ENCODE measurements around the gene PEAR1.

- TF ChIP-seq, protein P1, sequence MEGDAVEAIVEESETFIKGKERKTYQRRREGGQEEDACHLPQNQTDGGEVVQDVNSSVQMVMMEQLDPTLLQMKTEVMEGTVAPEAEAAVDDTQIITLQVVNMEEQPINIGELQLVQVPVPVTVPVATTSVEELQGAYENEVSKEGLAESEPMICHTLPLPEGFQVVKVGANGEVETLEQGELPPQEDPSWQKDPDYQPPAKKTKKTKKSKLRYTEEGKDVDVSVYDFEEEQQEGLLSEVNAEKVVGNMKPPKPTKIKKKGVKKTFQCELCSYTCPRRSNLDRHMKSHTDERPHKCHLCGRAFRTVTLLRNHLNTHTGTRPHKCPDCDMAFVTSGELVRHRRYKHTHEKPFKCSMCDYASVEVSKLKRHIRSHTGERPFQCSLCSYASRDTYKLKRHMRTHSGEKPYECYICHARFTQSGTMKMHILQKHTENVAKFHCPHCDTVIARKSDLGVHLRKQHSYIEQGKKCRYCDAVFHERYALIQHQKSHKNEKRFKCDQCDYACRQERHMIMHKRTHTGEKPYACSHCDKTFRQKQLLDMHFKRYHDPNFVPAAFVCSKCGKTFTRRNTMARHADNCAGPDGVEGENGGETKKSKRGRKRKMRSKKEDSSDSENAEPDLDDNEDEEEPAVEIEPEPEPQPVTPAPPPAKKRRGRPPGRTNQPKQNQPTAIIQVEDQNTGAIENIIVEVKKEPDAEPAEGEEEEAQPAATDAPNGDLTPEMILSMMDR (IDR thresholded peaks at IDR 0.05; ENCODE audit: control extremely low read depth in 1 of 3, insufficient read depth in 1 of 3, low read depth in 1 of 3, low read length in 3 of 3): no peak
- TF ChIP-seq KDM5A (IDR thresholded peaks at IDR 0.05; ENCODE audit: low read length) (no peak), PHF8 (conservative IDR thresholded peaks at IDR 0.05; ENCODE audit: low read depth, low read length) (no peak), GTF2F1 (IDR thresholded peaks at IDR 0.05; ENCODE audit: borderline replicate concordance, low read depth, low read length) (no peak), SIN3A (conservative IDR thresholded peaks at IDR 0.05 in 1 of 2, IDR thresholded peaks at IDR 0.05 in 1 of 2; ENCODE audit: low read depth in 1 of 2, low read length in 2 of 2) (no peak), POLR2A (IDR thresholded peaks at IDR 0.05; ENCODE audit: control extremely low read depth in 1 of 2, low read depth in 2 of 2, low read length in 2 of 2) (no peak)
Measured at GRCh38 chr1:156865258-156865657, 28.3 kb upstream of the PEAR1 start.
